CD4-positive, alpha-beta memory T cell (primary cell): Measurements from ENCODE around the gene PPP1R7. TPM values are rescaled to one million over a fixed set of nuclear protein-coding genes. Genes with fewer than 3 reads are reported as not detected.
"Not testable (repeated sequence)": the region's sequence is repeated elsewhere in the genome, so short reads cannot be mapped to it uniquely, and the experiment has no call there.

Experiments
- CTCF ChIA-PET: fragments of 350-600 bp; sonication (Branson Sonifier 250); formaldehyde crosslinking; loops from one replicate; lab custom pipeline; 2021; ENCODE audit warnings: inconsistent platforms; ENCODE audit not compliant: partially characterized antibody; lab: Charles Lee
- POLR2A ChIA-PET: fragments of 350-600 bp; sonication (Branson Sonifier 250); formaldehyde crosslinking; loops from one replicate; lab custom pipeline; 2021; ENCODE audit not compliant: partially characterized antibody; lab: Charles Lee
- DNase-seq, 5 donors: peaks; one replicate each; pipeline versions ENCODE4 v3.0.0 to v3.0.0-alpha.2; 2020 to 2022; ENCODE audit warnings: mixed read lengths in 1 of 5
- H3K27ac ChIP-seq: one replicate; pipeline ENCODE4 v1.7.0; 2013; ENCODE audit warnings: low read depth, low read length
- H3K27me3 ChIP-seq: 2 replicates; pipeline ENCODE4 v1.7.0; 2013; ENCODE audit warnings: mild to moderate bottlenecking, low read length, moderate library complexity; ENCODE audit not compliant: insufficient read depth
- H3K36me3 ChIP-seq: 2 replicates; pipeline ENCODE4 v1.7.0; 2013; ENCODE audit warnings: mild to moderate bottlenecking, low read length, moderate library complexity; ENCODE audit not compliant: insufficient read depth
- H3K4me1 ChIP-seq: 2 replicates; pipeline ENCODE4 v1.7.0; 2013; ENCODE audit warnings: mild to moderate bottlenecking, low read length, moderate library complexity; ENCODE audit not compliant: insufficient read depth
- H3K4me3 ChIP-seq, 2 donors: one replicate each; pipeline ENCODE4 v1.7.0; 2013; ENCODE audit warnings: low read length in 2 of 2, mild to moderate bottlenecking in 1 of 2
- H3K9me3 ChIP-seq, 2 donors: one replicate each; pipeline ENCODE4 v1.7.0; 2013; ENCODE audit warnings: low read length in 2 of 2, control low read depth in 1 of 2; ENCODE audit not compliant: control insufficient read depth in 1 of 2
- H3K27ac Mint-ChIP-seq, 7 donors: one replicate each; pipeline ENCODE4 v1.8.0; 2020 to 2021; ENCODE audit warnings: mixed read lengths in 7 of 7, mild to moderate bottlenecking in 6 of 7, inconsistent platforms in 3 of 7, moderate library complexity in 3 of 7
- H3K27me3 Mint-ChIP-seq, 2 donors: one replicate each; pipeline ENCODE4 v1.8.0; 2020 to 2021; ENCODE audit warnings: mixed read lengths in 2 of 2
- H3K36me3 Mint-ChIP-seq, 2 donors: one replicate each; pipeline ENCODE4 v1.8.0; 2020 to 2021; ENCODE audit warnings: mixed read lengths in 2 of 2, inconsistent platforms in 1 of 2, mild to moderate bottlenecking in 1 of 2
- H3K4me1 Mint-ChIP-seq, 4 donors: one replicate each; pipeline ENCODE4 v1.8.0; 2020 to 2021; ENCODE audit warnings: mixed read lengths in 4 of 4, mild to moderate bottlenecking in 1 of 4
- H3K4me3 Mint-ChIP-seq, 8 donors: one replicate each; pipeline ENCODE4 v1.8.0; 2020 to 2021; ENCODE audit warnings: mixed read lengths in 8 of 8, mild to moderate bottlenecking in 7 of 8, moderate library complexity in 6 of 8, inconsistent platforms in 3 of 8
- H3K9me3 Mint-ChIP-seq, 8 donors: one replicate each; pipeline ENCODE4 v1.8.0; 2020 to 2021; ENCODE audit warnings: mixed read lengths in 8 of 8, mild to moderate bottlenecking in 5 of 8, inconsistent platforms in 3 of 8, moderate library complexity in 1 of 8
- intact Hi-C: fragments of 100-400 bp; cut with micrococcal nuclease; formaldehyde crosslinking; loops from one replicate; pipeline ENCODE4 v1.15.1; 2023
- polyA plus RNA-seq, 2 donors: library from polyadenylated mRNA; unstranded; fragments of 300-500 nt; fragmentation: Illumina TruSeq; gene quantifications; one replicate each; pipeline ENCODE4 v1.2.3, GENCODE V29; 2021
- total RNA-seq, 2 experiments: library from RNA; stranded (reverse); gene quantifications; one replicate each; pipeline ENCODE4 v1.2.3, GENCODE V29; 2021

PPP1R7 gene
- total and polyA plus RNA-seq, 4 experiments from 2014 or later = 61.3 to 119 (median 91.6) TPM

- H3K27me3 Mint-ChIP-seq = no peaks in the 10 kb centered on the region
- H3K4me1 ChIP-seq = no peaks in the 10 kb centered on the region
- intact Hi-C loops = no loop called here
- H3K4me3 Mint-ChIP-seq = no peak overlapping the region
- no peaks in the 10 kb centered on the region for H3K9me3 ChIP-seq
- H3K27ac ChIP-seq = no peak overlapping the region
- H3K4me1 Mint-ChIP-seq = no peaks in the 10 kb centered on the region
- ChIA-PET CTCF (no interaction called here), POLR2A (interaction anchor here (1.5 kb wide), 1 partner anchor 10 kb away, joined by 5 read pairs; no protein-coding TSS in a partner anchor)
- no peak for DNase-seq
- no peaks in the 10 kb centered on the region for H3K9me3 Mint-ChIP-seq
- H3K4me3 ChIP-seq = no peak overlapping the region
- no peak overlapping the region for H3K27ac Mint-ChIP-seq
- H3K27me3 ChIP-seq = no peaks in the 10 kb centered on the region
- no peaks in the 10 kb centered on the region for H3K36me3 ChIP-seq
- H3K36me3 Mint-ChIP-seq = no peaks in the 10 kb centered on the region
Observed at GRCh38 chr2:241189856-241190201, 39.6 kb downstream of the PPP1R7 start.

DNA sequence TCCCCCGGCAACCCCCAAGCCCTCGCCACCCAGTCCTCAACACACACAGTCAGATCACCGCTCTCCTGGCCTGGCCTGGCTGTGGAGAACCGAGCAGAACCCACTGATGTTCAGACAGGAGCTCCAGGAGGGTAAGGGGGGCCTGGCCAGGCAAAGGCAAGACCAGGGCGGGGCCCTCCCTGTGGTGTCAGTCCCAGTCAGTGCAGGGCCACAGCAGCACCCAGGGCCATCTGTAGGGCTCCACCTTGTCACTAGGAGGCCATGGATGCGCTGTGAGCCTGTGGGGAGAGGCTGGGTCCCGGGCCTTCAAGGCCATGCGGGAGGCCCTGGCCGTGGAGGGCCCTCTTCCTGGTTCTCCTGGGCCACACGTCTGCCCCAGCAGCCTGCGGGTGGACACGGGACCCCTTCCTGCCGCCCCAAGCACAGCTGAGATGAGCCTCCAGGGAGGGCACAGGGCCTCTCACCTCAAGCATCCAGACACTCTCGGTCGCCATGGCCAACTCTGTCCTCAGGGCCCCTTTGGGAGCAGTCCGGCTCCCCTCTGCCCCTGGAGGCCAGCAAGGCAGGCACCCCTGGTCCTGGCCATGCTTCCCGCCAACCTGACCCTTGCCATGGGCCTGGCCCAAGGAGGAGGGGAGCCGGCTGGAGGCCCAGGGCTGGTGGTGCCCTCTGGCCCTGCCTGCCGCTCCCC, 40.2 kb downstream of the PPP1R7 start:
- CTCF ChIA-PET = no interaction called here
- H3K27me3 Mint-ChIP-seq = no peaks in the 10 kb centered on the region

GRCh38 chr2:241191081-241191480, 40.8 kb downstream of the PPP1R7 start:
- DNase-seq = no peak

More for the DNA sequence above, 40.2 kb downstream of the PPP1R7 start:
- Mint-ChIP-seq H3K36me3 (no peaks in the 10 kb centered on the region), H3K4me3 (no peak overlapping the region), H3K27ac (no peak overlapping the region), H3K4me1 (no peaks in the 10 kb centered on the region), H3K9me3 (no peaks in the 10 kb centered on the region)
- Histone ChIP-seq H3K27ac (no peak overlapping the region), H3K4me1 (no peaks in the 10 kb centered on the region), H3K4me3 (no peak overlapping the region), H3K9me3 (no peaks in the 10 kb centered on the region), H3K27me3 (no peaks in the 10 kb centered on the region), H3K36me3 (no peaks in the 10 kb centered on the region)
- POLR2A ChIA-PET = no interaction called here
- no peak for DNase-seq
- intact Hi-C loops = no loop called here

GRCh38 chr2:241193271-241193670, 43.0 kb downstream of the PPP1R7 start:
- Histone ChIP-seq H3K27ac (no peak overlapping the region), H3K4me3 (no peak overlapping the region), H3K4me1 (no peaks in the 10 kb centered on the region), H3K9me3 (no peaks in the 10 kb centered on the region), H3K27me3 (no peaks in the 10 kb centered on the region), H3K36me3 (no peaks in the 10 kb centered on the region)
- Mint-ChIP-seq H3K27ac (no peak overlapping the region), H3K4me1 (no peaks in the 10 kb centered on the region), H3K9me3 (no peaks in the 10 kb centered on the region), H3K36me3 (no peaks in the 10 kb centered on the region), H3K27me3 (no peaks in the 10 kb centered on the region), H3K4me3 (no peak overlapping the region)
- CTCF ChIA-PET = no interaction called here
- intact Hi-C loops = no loop called here
- no peak for DNase-seq
- POLR2A ChIA-PET = no interaction called here

More at GRCh38 chr2:241191081-241191480, 40.8 kb downstream of the PPP1R7 start:
- no peaks in the 10 kb centered on the region for H3K4me1 Mint-ChIP-seq
- Histone ChIP-seq H3K4me3 (no peak overlapping the region), H3K36me3 (no peaks in the 10 kb centered on the region), H3K4me1 (no peaks in the 10 kb centered on the region), H3K27me3 (no peaks in the 10 kb centered on the region), H3K27ac (no peak overlapping the region), H3K9me3 (no peaks in the 10 kb centered on the region)
- H3K4me3 Mint-ChIP-seq = no peak overlapping the region
- H3K27me3 Mint-ChIP-seq = no peaks in the 10 kb centered on the region
- H3K27ac Mint-ChIP-seq = no peak overlapping the region
- no peaks in the 10 kb centered on the region for H3K36me3 Mint-ChIP-seq
- CTCF ChIA-PET = no interaction called here
- intact Hi-C loops = no loop called here
- POLR2A ChIA-PET = no interaction called here
- H3K9me3 Mint-ChIP-seq = no peaks in the 10 kb centered on the region

DNA sequence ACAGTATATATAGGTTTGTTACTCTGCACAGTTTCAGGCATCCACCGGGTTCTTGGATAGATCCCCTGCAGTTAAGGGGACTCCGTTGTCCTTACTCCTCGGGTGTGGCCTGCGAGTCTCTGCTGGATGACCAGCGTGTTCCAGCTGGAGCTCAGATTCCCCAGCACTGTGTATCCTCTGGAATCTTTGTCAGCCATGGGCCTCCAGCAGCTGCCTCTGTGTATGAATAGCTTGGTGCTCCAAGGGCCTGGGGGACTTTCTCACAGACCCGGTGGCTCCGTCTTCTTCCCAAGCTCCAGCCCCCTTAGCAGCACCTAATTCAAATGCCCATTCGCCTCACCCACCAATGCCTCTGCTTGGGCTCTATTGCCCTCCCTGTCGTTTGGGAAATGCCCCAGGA, 44.5 kb downstream of the PPP1R7 start:
- H3K27ac ChIP-seq = no peak overlapping the region
- ChIA-PET POLR2A (no interaction called here), CTCF (no interaction called here)
- no peaks in the 10 kb centered on the region for H3K9me3 ChIP-seq
- no peaks in the 10 kb centered on the region for H3K4me1 ChIP-seq
- Mint-ChIP-seq H3K4me1 (no peaks in the 10 kb centered on the region), H3K27me3 (no peaks in the 10 kb centered on the region), H3K4me3 (no peak overlapping the region), H3K27ac (no peak overlapping the region), H3K36me3 (no peaks in the 10 kb centered on the region), H3K9me3 (no peaks in the 10 kb centered on the region)
- no peaks in the 10 kb centered on the region for H3K36me3 ChIP-seq
- intact Hi-C loops = no loop called here
- H3K27me3 ChIP-seq = no peaks in the 10 kb centered on the region
- no peak overlapping the region for H3K4me3 ChIP-seq
- no peak for DNase-seq

DNA sequence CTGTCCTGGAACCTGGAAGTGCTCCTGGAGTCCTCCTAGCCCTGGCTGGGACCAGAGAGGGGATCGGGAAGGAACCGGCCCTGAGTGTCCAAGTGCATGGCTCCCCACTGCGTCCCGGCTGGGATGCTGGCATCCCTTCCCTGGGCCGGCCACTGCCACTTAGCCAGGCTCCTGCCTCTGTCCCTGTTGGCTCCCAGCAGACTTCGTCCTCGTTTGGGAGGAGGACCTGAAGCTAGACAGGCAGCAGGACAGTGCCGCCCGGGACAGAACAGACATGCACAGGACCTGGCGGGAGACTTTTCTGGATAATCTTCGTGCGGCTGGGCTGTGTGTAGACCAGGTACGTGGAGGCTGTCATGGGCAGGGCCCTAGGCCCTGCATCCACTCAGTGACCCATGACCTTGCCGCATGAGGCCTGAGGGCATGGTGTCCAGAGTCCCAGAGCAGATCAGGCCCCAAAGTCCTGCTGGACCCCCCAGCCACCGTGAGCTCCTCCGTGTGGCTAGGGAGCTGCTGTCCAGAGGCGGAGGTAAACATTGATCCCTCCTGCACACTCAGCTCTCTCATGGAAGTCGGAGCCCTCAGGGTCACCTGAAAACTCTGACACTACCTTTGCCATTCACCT, 45.4 kb downstream of the PPP1R7 start:
- ChIA-PET CTCF (no interaction called here), POLR2A (no interaction called here)
- no peaks in the 10 kb centered on the region for H3K36me3 Mint-ChIP-seq
- no peaks in the 10 kb centered on the region for H3K27me3 Mint-ChIP-seq
- H3K9me3 Mint-ChIP-seq = no peaks in the 10 kb centered on the region
- no peaks in the 10 kb centered on the region for H3K36me3 ChIP-seq
- H3K4me1 Mint-ChIP-seq = no peaks in the 10 kb centered on the region
- no peak overlapping the region for H3K4me3 ChIP-seq
- no peaks in the 10 kb centered on the region for H3K9me3 ChIP-seq
- no peak for DNase-seq
- H3K27ac ChIP-seq = no peak overlapping the region
- intact Hi-C loops = no loop called here
- no peak overlapping the region for H3K27ac Mint-ChIP-seq
- H3K27me3 ChIP-seq = no peaks in the 10 kb centered on the region
- H3K4me3 Mint-ChIP-seq = no peak overlapping the region
- no peaks in the 10 kb centered on the region for H3K4me1 ChIP-seq

- POLR2A ChIA-PET, H3K9me3 Mint-ChIP-seq, CTCF ChIA-PET, H3K4me3 ChIP-seq, H3K27ac ChIP-seq, H3K4me3 Mint-ChIP-seq, H3K4me1 ChIP-seq, H3K27me3 Mint-ChIP-seq, H3K36me3 ChIP-seq, intact Hi-C loops, H3K27me3 ChIP-seq, H3K4me1 Mint-ChIP-seq, DNase-seq, H3K9me3 ChIP-seq, H3K36me3 Mint-ChIP-seq: not testable (repeated sequence)
- H3K27ac Mint-ChIP-seq = peak overlapping the region in 1 of 7 donors; percentile 23
Observed at GRCh38 chr2:241197246-241197645, 47.0 kb downstream of the PPP1R7 start.
